ENCODE measurements around the gene GDI1. TPM values are rescaled to one million over a fixed set of nuclear protein-coding genes. Genes with fewer than 3 reads are reported as not detected.
"Not testable (repeated sequence)": the region's sequence is repeated elsewhere in the genome, so short reads cannot be mapped to it uniquely, and the experiment has no call there.

Gene GDI1
- total RNA-seq (100 to 1,000 TPM; 106 to 174 (median 140) TPM), polyA plus RNA-seq (10 to 100 TPM; 18.8 to 28.6 TPM), total RNA-seq (94.4 reads per million, percentile 83 among the genes with 10 or more reads in this experiment)

DNA sequence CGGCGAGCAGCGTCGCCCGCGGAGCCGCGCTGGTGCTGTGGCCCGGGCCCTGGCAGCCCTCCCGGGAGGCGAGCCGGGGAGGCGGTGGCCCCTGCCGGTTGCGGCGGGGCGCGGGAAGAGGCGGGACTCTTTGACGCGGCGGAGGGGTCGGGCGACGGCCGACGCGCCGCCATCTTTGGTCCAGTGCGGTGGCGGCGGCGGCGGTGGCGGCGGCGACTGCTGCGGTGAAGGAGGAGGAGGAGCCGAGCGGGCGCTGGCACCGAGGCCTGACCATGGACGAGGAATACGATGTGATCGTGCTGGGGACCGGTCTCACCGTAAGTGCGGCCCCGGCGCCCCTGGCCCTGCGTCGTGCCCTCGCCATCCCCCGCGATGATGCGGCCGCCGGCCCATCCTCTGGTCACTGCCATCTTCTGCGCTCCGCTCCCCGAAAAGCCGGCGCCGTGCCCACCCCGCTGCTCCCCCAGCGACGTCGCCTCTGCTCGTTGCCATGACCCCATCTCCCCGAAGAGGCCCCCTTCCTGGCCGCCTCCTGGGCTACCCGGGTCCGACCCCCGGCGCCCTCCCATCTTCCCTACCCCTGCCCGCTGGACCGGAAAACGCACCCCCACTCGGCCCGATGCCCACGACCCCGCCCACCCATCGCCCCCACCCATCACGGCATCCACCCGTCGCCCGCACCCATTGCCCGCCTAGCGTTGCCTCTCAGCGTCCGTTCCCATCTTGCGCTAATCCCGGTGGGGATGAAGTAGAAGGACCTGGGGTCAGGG, at the start of gene GDI1:
Gene GDI1, plus strand, starts transcription at position 172 of the 770 bp plus-strand sequence. Its CDS starts 101 bp downstream, at position 273.
- Histone ChIP-seq H3K9me3 (ENCODE audit: control insufficient read depth in 2 of 3, low read length in 3 of 3) (no peaks in the 10 kb centered on the region), H3K27ac (ENCODE audit: low read depth, low read length) (peak within 1 kb of the TSS; percentile 85), H3K4me1 (ENCODE audit: control insufficient read depth in 2 of 2, insufficient read depth in 2 of 2, low read length in 2 of 2) (no peaks in the 10 kb centered on the region), H3K36me3 (ENCODE audit: control insufficient read depth in 2 of 3, insufficient read depth in 3 of 3, low read length in 3 of 3) (peaks cover 0 to 30% (median 0%) of the 10 kb centered on the region in 3 experiments), H3K27me3 (ENCODE audit: control insufficient read depth in 2 of 2, insufficient read depth in 2 of 2, low read length in 2 of 2) (no peaks in the 10 kb centered on the region), H3K4me3 (ENCODE audit: low read length) (peak within 1 kb of the TSS; percentile 48)
- POLR2A ChIA-PET = interaction anchor here (1.1 to 2.0 kb wide), 2 partner anchors 39 to 78 kb away, joined by 3 to 9 read pairs; partner anchors contain the start of gene RPL10
- H3K9me3 Mint-ChIP-seq = peaks cover 0 to 5% (median 0%) of the 10 kb centered on the region in 11 donors
- peak within 1 kb of the TSS; percentile 75 to 90 (median 86) for H3K4me3 Mint-ChIP-seq
- H3K27ac Mint-ChIP-seq = peak within 1 kb of the TSS; percentile 82 to 97 (median 91)
- intact Hi-C loops (cut with micrococcal nuclease) = loop anchor here (1.0 to 5.0 kb wide), 7 partner anchors 9 to 80 kb away; partner anchors contain the start of genes ATP6AP1 (in 2 of the 2), FAM3A (in 1 of the 2), LAGE3 (in 1 of the 2) and PLXNA3 (in 1 of the 2)
- H3K36me3 Mint-ChIP-seq = peaks cover 0 to 3% (median 0%) of the 10 kb centered on the region in 5 donors
- CTCF ChIA-PET = no interaction called here
- DNase-seq (peak; percentile 39 to 72 (median 62)), ATAC-seq (peak; percentile 82)
- no peaks in the 10 kb centered on the region for H3K27me3 Mint-ChIP-seq
- peaks cover 0 to 36% (median 17%) of the 10 kb centered on the region in 7 donors for H3K4me1 Mint-ChIP-seq

DNA sequence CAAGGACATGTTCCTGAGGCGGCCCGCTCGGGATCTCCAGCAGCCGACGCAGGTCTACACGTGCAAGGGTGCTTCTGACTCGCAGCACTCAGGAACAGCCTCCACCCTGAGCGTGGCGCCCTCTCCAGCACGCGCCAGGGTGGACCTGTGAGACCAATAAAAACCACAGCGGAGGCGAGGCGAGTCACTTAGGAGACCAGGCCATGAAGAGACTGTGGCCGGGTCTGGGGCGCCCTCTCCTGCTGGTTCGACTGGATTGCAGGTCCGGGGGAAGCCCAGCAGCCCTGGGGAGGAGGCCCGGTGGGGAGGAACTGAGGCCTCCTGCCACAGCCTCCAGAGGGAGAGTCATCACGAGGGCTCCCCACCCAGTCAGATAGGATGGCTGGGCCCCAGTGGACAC, 48.9 kb upstream of the GDI1 start:
- H3K9me3 Mint-ChIP-seq; H3K27me3 Mint-ChIP-seq; H3K4me1 ChIP-seq (ENCODE audit: control insufficient read depth in 2 of 2, insufficient read depth in 2 of 2, low read length in 2 of 2); H3K9me3 ChIP-seq (ENCODE audit: control insufficient read depth in 2 of 3, low read length in 3 of 3); H3K36me3 Mint-ChIP-seq; CTCF ChIA-PET; H3K4me3 ChIP-seq (ENCODE audit: low read length); H3K4me3 Mint-ChIP-seq; POLR2A ChIA-PET; H3K36me3 ChIP-seq (ENCODE audit: control insufficient read depth in 2 of 3, insufficient read depth in 3 of 3, low read length in 3 of 3); H3K27ac ChIP-seq (ENCODE audit: low read depth, low read length); H3K27me3 ChIP-seq (ENCODE audit: control insufficient read depth in 2 of 2, insufficient read depth in 2 of 2, low read length in 2 of 2); DNase-seq; intact Hi-C loops (cut with micrococcal nuclease); H3K4me1 Mint-ChIP-seq; H3K27ac Mint-ChIP-seq: not testable (repeated sequence)
- ATAC-seq = peak; percentile 44

DNA sequence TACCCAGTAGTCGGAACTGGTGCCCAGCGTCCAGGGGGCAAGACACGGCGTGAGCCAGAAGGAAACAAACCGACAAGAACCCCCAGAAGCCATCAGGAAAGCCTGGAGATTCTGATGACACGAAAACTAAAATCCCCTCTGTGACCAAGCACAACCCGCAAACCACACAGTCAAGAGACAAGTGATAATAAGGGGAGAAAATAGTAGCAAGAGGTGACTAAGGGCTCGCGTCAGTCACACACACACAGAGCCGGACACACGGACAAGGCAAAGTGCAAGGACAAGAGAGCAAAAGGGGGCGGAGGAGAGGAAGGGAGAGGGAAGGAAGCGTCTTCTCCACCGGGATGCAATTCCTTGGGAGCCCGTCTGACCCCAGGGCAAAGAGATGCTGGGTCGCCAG, 48.3 kb upstream of the GDI1 start:
- ATAC-seq = peak; percentile 14
- POLR2A ChIA-PET; H3K9me3 ChIP-seq (ENCODE audit: control insufficient read depth in 2 of 3, low read length in 3 of 3); H3K36me3 ChIP-seq (ENCODE audit: control insufficient read depth in 2 of 3, insufficient read depth in 3 of 3, low read length in 3 of 3); H3K27me3 ChIP-seq (ENCODE audit: control insufficient read depth in 2 of 2, insufficient read depth in 2 of 2, low read length in 2 of 2); H3K9me3 Mint-ChIP-seq; CTCF ChIA-PET; H3K27me3 Mint-ChIP-seq; H3K36me3 Mint-ChIP-seq; H3K4me1 Mint-ChIP-seq; H3K4me3 ChIP-seq (ENCODE audit: low read length); H3K4me1 ChIP-seq (ENCODE audit: control insufficient read depth in 2 of 2, insufficient read depth in 2 of 2, low read length in 2 of 2); H3K4me3 Mint-ChIP-seq; intact Hi-C loops (cut with micrococcal nuclease); H3K27ac ChIP-seq (ENCODE audit: low read depth, low read length); H3K27ac Mint-ChIP-seq; DNase-seq: not testable (repeated sequence)

DNA sequence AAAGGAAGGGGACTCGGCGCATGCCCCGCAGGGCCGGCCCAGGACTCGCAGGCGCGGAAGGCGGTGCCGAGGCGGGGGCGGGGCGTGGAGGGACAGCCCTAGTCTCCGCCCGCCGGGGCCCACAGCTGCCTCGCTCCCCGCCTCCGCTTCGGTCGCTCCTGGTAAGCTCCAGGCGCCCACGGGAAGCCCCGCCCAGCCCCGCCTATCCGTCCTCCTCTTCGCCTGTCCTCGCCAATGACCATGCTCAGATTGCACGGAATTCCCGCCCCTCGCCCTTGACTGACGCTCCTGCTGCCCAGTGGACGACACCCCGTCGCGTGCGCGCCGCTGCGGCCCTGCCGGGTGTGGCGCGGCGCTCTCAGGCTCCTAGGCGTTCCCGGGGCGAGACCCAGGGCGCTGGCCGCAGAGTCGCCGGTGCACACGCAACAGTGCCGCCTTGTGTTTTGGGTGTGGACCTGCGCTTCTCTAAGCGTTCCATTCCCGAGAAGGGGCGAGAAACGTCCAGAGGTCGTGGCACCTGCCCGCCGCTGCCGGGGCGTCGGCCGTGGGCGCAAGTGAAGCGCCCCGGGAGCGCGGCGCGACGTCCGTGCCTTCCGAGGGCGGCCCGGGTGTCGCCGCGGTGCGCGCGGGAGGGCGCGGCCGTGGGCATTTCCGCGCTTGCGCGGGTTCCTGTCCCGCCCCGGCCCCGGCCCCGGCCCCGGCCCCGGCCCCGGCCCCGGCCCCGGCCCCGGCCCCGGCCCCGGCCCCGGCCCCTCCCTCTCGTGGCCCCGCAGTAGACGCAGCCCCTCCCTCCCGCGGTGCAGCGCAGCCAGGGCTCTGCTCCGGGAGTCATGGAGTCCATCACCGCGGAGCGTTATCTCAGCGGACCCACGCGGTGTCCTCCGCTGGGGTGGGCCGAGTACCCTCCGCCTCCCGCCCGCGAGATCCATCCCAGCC, 46.9 kb upstream of the GDI1 start:
- H3K27ac Mint-ChIP-seq; H3K9me3 Mint-ChIP-seq; POLR2A ChIA-PET; H3K4me3 Mint-ChIP-seq; H3K27me3 Mint-ChIP-seq; H3K27me3 ChIP-seq (ENCODE audit: control insufficient read depth in 2 of 2, insufficient read depth in 2 of 2, low read length in 2 of 2); H3K4me3 ChIP-seq (ENCODE audit: low read length); CTCF ChIA-PET; H3K9me3 ChIP-seq (ENCODE audit: control insufficient read depth in 2 of 3, low read length in 3 of 3); H3K4me1 Mint-ChIP-seq; H3K36me3 Mint-ChIP-seq; H3K27ac ChIP-seq (ENCODE audit: low read depth, low read length); H3K36me3 ChIP-seq (ENCODE audit: control insufficient read depth in 2 of 3, insufficient read depth in 3 of 3, low read length in 3 of 3); H3K4me1 ChIP-seq (ENCODE audit: control insufficient read depth in 2 of 2, insufficient read depth in 2 of 2, low read length in 2 of 2): not testable (repeated sequence)
- ATAC-seq (peak; percentile 81), DNase-seq (peak in 3 of 9 donors; percentile 41 to 65 (median 63))
- intact Hi-C loops (cut with micrococcal nuclease) = loop anchor here in 1 of 2 donors (10.0 kb wide), 1 partner anchor 635 kb away; the partner anchor contains the start of genes F8 and FUNDC2

- H3K9me3 ChIP-seq (ENCODE audit: control insufficient read depth in 2 of 3, low read length in 3 of 3); H3K27me3 Mint-ChIP-seq; ATAC-seq; H3K4me3 ChIP-seq (ENCODE audit: low read length); H3K27ac ChIP-seq (ENCODE audit: low read depth, low read length); H3K27me3 ChIP-seq (ENCODE audit: control insufficient read depth in 2 of 2, insufficient read depth in 2 of 2, low read length in 2 of 2); DNase-seq; CTCF ChIA-PET: not testable (repeated sequence)
- peaks cover 0 to 11% (median 0%) of the 10 kb centered on the region in 11 donors for H3K9me3 Mint-ChIP-seq
- intact Hi-C loops (cut with micrococcal nuclease) = loop anchor here (5.0 to 10.0 kb wide), 5 partner anchors 41 to 628 kb away; partner anchors contain the start of genes F8 (in 1 of the 2), FUNDC2 (in 1 of the 2), GDI1 (in 1 of the 2) and HCFC1 (in 1 of the 2)
- H3K4me3 Mint-ChIP-seq = peak overlapping the region in 4 of 10 donors; percentile 49 to 97 (median 74)
- POLR2A ChIA-PET = interaction anchor here (1.2 to 6.8 kb wide), 3 partner anchors 15 to 94 kb away, joined by 4 to 77 read pairs (median 6); partner anchors contain the start of genes DNASE1L1, SLC10A3 and TAFAZZIN
- Histone ChIP-seq H3K4me1 (ENCODE audit: control insufficient read depth in 2 of 2, insufficient read depth in 2 of 2, low read length in 2 of 2) (peaks cover 10 to 14% of the 10 kb centered on the region in 2 donors), H3K36me3 (ENCODE audit: control insufficient read depth in 2 of 3, insufficient read depth in 3 of 3, low read length in 3 of 3) (peaks cover 7 to 23% (median 11%) of the 10 kb centered on the region in 3 experiments)
- H3K36me3 Mint-ChIP-seq = peaks cover 3 to 20% (median 16%) of the 10 kb centered on the region in 5 donors
- H3K4me1 Mint-ChIP-seq = peaks cover 6 to 22% (median 14%) of the 10 kb centered on the region in 7 donors
- peak overlapping the region in 1 of 9 donors; percentile 42 for H3K27ac Mint-ChIP-seq
Measured at GRCh38 chrX:154396363-154396762, 40.6 kb upstream of the GDI1 start.
